H1 (cell line): ENCODE data around the gene NNMT.
"Not testable (repeated sequence)": the region's sequence is repeated elsewhere in the genome, so short reads cannot be mapped to it uniquely, and the experiment has no call there.

Experiments used
- EZH2 ChIP-seq: fragments of 200-600 bp; sonication (generic); IDR thresholded peaks from 2 replicates; pipeline ENCODE4 v1.7.1; 2012; ENCODE audit warnings: low read depth, mild to moderate bottlenecking, moderate library complexity, low read length, inconsistent platforms; ENCODE audit not compliant: severe bottlenecking
- JUND ChIP-seq: IDR thresholded peaks from 2 replicates; pipeline ENCODE4 v1.6.1; 2011; ENCODE audit warnings: mild to moderate bottlenecking, improper control_type of control experiment, low read length
- PHF8 ChIP-seq: fragments of 200-600 bp; sonication (generic); conservative IDR thresholded peaks from 2 replicates; pipeline ENCODE4 v1.7.1; 2012; ENCODE audit warnings: low read depth, mild to moderate bottlenecking, inconsistent platforms, low read length, moderate library complexity
- TBP ChIP-seq: IDR thresholded peaks from 2 replicates; pipeline ENCODE4 v1.6.1; 2011; ENCODE audit warnings: low read depth, low read length, improper control_type of control experiment
- ZNF274 ChIP-seq: IDR thresholded peaks from 2 replicates; pipeline ENCODE4 v1.7.0; 2012; ENCODE audit warnings: low read length, borderline replicate concordance; ENCODE audit errors: extremely low read depth
- TF ChIP-seq, protein P1 (sequence below), 3 experiments: IDR thresholded peaks; 1 replicate in 2 of 3; 2 replicates in 1 of 3; pipeline versions ENCODE4 v1.5.1 to v1.6.1; 2011; ENCODE audit warnings: low read length in 3 of 3, mild to moderate bottlenecking in 3 of 3, inconsistent platforms in 2 of 3, low read depth in 1 of 3, moderate library complexity in 1 of 3; ENCODE audit not compliant: insufficient read depth in 1 of 3; ENCODE audit errors: control extremely low read depth in 1 of 3

DNA sequence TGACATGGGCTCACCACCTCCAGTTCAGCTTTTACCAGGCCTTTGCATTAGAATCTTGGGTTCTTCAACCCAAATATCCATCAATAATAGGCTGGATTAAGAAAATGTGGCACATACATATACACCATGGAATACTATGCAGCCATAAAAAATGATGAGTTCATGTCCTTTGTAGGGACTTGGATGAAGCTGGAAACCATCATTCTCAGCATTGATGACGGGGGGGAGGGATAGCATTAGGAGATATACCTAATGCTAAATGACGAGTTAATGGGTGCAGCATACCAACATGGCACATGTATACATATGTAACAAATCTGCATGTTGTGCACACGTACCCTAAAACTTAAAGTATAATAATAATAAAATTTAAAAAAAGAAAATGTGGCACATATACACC lies 45.5 kb downstream of the NNMT start:
- not testable (repeated sequence) for TF ChIP-seq PHF8, JUND, EZH2, TBP, ZNF274
- TF ChIP-seq, protein P1, sequence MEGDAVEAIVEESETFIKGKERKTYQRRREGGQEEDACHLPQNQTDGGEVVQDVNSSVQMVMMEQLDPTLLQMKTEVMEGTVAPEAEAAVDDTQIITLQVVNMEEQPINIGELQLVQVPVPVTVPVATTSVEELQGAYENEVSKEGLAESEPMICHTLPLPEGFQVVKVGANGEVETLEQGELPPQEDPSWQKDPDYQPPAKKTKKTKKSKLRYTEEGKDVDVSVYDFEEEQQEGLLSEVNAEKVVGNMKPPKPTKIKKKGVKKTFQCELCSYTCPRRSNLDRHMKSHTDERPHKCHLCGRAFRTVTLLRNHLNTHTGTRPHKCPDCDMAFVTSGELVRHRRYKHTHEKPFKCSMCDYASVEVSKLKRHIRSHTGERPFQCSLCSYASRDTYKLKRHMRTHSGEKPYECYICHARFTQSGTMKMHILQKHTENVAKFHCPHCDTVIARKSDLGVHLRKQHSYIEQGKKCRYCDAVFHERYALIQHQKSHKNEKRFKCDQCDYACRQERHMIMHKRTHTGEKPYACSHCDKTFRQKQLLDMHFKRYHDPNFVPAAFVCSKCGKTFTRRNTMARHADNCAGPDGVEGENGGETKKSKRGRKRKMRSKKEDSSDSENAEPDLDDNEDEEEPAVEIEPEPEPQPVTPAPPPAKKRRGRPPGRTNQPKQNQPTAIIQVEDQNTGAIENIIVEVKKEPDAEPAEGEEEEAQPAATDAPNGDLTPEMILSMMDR (IDR thresholded peaks at IDR 0.05; ENCODE audit: control extremely low read depth in 1 of 3, insufficient read depth in 1 of 3, low read depth in 1 of 3, low read length in 3 of 3) = not testable (repeated sequence)
